Neural progenitor cell (in vitro differentiated cells): ENCODE measurements around the gene KLHL29.

Source experiments
- EZH2 ChIP-seq: fragments of 200-600 bp; sonication (generic); IDR thresholded peaks from 2 replicates; pipeline ENCODE4 v1.6.1; 2017; ENCODE audit warnings: antibody characterized with exemption, mild to moderate bottlenecking, moderate library complexity
- EZH2phosphoT487 ChIP-seq: fragments of 200-600 bp; sonication (generic); IDR thresholded peaks from 2 replicates; pipeline ENCODE4 v1.6.1; 2017; ENCODE audit warnings: antibody characterized with exemption
- TF ChIP-seq, protein P1 (sequence below): fragments of 200-600 bp; sonication (generic); IDR thresholded peaks from 2 replicates; pipeline ENCODE4 v1.5.1; 2017; ENCODE audit warnings: antibody characterized with exemption, mild to moderate bottlenecking

DNA sequence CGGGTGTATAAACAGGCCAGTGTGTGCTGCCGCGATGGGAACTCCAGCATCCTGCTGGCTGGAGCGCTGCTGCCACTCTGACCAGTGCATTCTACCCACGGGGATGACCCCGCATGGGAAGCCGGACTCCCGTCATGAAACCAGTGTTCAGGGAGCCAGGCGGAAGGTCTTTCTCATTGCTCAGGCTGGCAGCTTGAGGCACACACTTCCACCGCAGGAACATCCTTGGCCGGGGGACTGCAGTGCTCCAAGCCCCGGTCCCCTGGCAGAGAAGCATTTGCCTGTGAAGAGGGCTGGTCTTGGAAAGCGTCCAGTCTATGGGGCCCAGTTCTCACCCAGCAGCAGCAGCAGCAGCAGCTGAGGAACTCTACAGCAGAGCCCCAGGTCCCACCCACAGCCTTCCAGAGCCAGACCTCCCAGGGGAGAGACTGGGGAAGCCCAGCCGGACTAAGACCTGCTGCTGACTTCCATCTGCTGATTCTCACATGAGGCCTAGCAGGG is 235.9 kb downstream of the KLHL29 start:
- TF ChIP-seq EZH2phosphoT487 (no peak), EZH2 (no peak)
- TF ChIP-seq, protein P1, sequence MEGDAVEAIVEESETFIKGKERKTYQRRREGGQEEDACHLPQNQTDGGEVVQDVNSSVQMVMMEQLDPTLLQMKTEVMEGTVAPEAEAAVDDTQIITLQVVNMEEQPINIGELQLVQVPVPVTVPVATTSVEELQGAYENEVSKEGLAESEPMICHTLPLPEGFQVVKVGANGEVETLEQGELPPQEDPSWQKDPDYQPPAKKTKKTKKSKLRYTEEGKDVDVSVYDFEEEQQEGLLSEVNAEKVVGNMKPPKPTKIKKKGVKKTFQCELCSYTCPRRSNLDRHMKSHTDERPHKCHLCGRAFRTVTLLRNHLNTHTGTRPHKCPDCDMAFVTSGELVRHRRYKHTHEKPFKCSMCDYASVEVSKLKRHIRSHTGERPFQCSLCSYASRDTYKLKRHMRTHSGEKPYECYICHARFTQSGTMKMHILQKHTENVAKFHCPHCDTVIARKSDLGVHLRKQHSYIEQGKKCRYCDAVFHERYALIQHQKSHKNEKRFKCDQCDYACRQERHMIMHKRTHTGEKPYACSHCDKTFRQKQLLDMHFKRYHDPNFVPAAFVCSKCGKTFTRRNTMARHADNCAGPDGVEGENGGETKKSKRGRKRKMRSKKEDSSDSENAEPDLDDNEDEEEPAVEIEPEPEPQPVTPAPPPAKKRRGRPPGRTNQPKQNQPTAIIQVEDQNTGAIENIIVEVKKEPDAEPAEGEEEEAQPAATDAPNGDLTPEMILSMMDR: no peak
